ENCODE data around the gene KIF26B.

KIF26B gene

GRCh38 chr1:245366886-245367285 lies 212.1 kb downstream of the KIF26B start:
- no peak overlapping the region for H3K4me3 ChIP-seq (ENCODE audit: low read depth, low read length)
- TF ChIP-seq CTCF (IDR thresholded peaks at IDR 0.05; ENCODE audit: control insufficient read depth, extremely low read depth, insufficient read depth): no peak
- DNase-seq (ENCODE audit: low read depth): no peak

- TF ChIP-seq CTCF (IDR thresholded peaks at IDR 0.05; ENCODE audit: control insufficient read depth, extremely low read depth, insufficient read depth): no peak
- no peak overlapping the region for H3K4me3 ChIP-seq (ENCODE audit: low read depth, low read length)
- no peak for DNase-seq (ENCODE audit: low read depth)
Measured at GRCh38 chr1:245370175-245370825, 215.5 kb downstream of the KIF26B start.

GRCh38 chr1:245370905-245371581 lies 216.3 kb downstream of the KIF26B start:
- no peak overlapping the region for H3K4me3 ChIP-seq (ENCODE audit: low read depth, low read length)
- TF ChIP-seq CTCF (IDR thresholded peaks at IDR 0.05; ENCODE audit: control insufficient read depth, extremely low read depth, insufficient read depth): no peak
- DNase-seq (ENCODE audit: low read depth): no peak

- no peak for TF ChIP-seq CTCF (IDR thresholded peaks at IDR 0.05; ENCODE audit: control insufficient read depth, extremely low read depth, insufficient read depth)
- H3K4me3 ChIP-seq (ENCODE audit: low read depth, low read length): no peak overlapping the region
- DNase-seq (ENCODE audit: low read depth): no peak
Measured at GRCh38 chr1:245373131-245373530, 218.3 kb downstream of the KIF26B start.

GRCh38 chr1:245375789-245376460 lies 221.1 kb downstream of the KIF26B start:
- no peak for TF ChIP-seq CTCF (IDR thresholded peaks at IDR 0.05; ENCODE audit: control insufficient read depth, extremely low read depth, insufficient read depth)
- DNase-seq (ENCODE audit: low read depth): no peak
- H3K4me3 ChIP-seq (ENCODE audit: low read depth, low read length): no peak overlapping the region

GRCh38 chr1:245377854-245378253 lies 223.1 kb downstream of the KIF26B start:
- no peak for DNase-seq (ENCODE audit: low read depth)
- H3K4me3 ChIP-seq (ENCODE audit: low read depth, low read length): no peak overlapping the region
- no peak for TF ChIP-seq CTCF (IDR thresholded peaks at IDR 0.05; ENCODE audit: control insufficient read depth, extremely low read depth, insufficient read depth)

Data from LNCaP clone FGC (cell line).